H1 (cell line): Measurements from ENCODE around the gene RRAD.

Experiments used
- CBX5 ChIP-seq: fragments of 300-800, 300-1000 bp; sonication (generic); IDR thresholded peaks from 2 replicates; pipeline ENCODE4 v1.7.1; 2016; ENCODE audit warnings: antibody characterized with exemption, low read length, low read depth
- CREB1 ChIP-seq: IDR thresholded peaks from 2 replicates; pipeline ENCODE4 v1.6.1; 2012; ENCODE audit warnings: inconsistent platforms
- EGR1 ChIP-seq: IDR thresholded peaks from 2 replicates; pipeline ENCODE4 v1.6.1; 2011; ENCODE audit warnings: low read depth, low read length, borderline replicate concordance
- EP300 ChIP-seq, 2 experiments: IDR thresholded peaks; 1 replicate in 1 of 2; 2 replicates in 1 of 2; pipeline ENCODE4 v1.6.1; 2011 to 2012; ENCODE audit warnings: low read depth in 2 of 2, low read length in 2 of 2, mild to moderate bottlenecking in 2 of 2, borderline replicate concordance in 1 of 2, inconsistent platforms in 1 of 2, moderate library complexity in 1 of 2
- KDM4A ChIP-seq: IDR thresholded peaks from one replicate; pipeline ENCODE4 v1.7.1; 2012; ENCODE audit warnings: low read depth, mild to moderate bottlenecking, moderate library complexity, low read length, inconsistent platforms; ENCODE audit not compliant: severe bottlenecking
- POLR2A ChIP-seq, 2 experiments: IDR thresholded peaks; 1 replicate in 1 of 2; 2 replicates in 1 of 2; pipeline ENCODE4 v1.6.1; 2011; ENCODE audit warnings: low read depth in 2 of 2, low read length in 2 of 2, mild to moderate bottlenecking in 2 of 2; ENCODE audit errors: control extremely low read depth in 1 of 2
- POLR2AphosphoS5 ChIP-seq: IDR thresholded peaks from 2 replicates; pipeline ENCODE4 v1.6.1; 2011; ENCODE audit warnings: low read depth, low read length
- RAD21 ChIP-seq, 2 experiments: IDR thresholded peaks in 1 of 2; conservative IDR thresholded peaks in 1 of 2; 2 replicates each; pipeline ENCODE4 v1.6.1; 2011; ENCODE audit warnings: low read depth in 2 of 2, low read length in 2 of 2, improper control_type of control experiment in 1 of 2, inconsistent platforms in 1 of 2, mild to moderate bottlenecking in 1 of 2, moderate library complexity in 1 of 2
- RNF2 ChIP-seq: fragments of 200-900, 300-1000 bp; sonication (generic); IDR thresholded peaks from 2 replicates; pipeline ENCODE4 v1.7.1; 2016; ENCODE audit warnings: borderline replicate concordance, low read depth, mild to moderate bottlenecking, antibody characterized with exemption, low read length; ENCODE audit not compliant: poor library complexity, severe bottlenecking; ENCODE audit errors: missing control alignments
- RXRA ChIP-seq: IDR thresholded peaks from 2 replicates; pipeline ENCODE4 v1.6.1; 2011; ENCODE audit warnings: low read depth, mild to moderate bottlenecking, low read length, moderate library complexity; ENCODE audit not compliant: insufficient read depth
- SP1 ChIP-seq: IDR thresholded peaks from 2 replicates; pipeline ENCODE4 v1.6.1; 2011; ENCODE audit warnings: low read depth, low read length
- TF ChIP-seq, protein P1 (sequence below), 3 experiments: IDR thresholded peaks; 1 replicate in 2 of 3; 2 replicates in 1 of 3; pipeline versions ENCODE4 v1.5.1 to v1.6.1; 2011; ENCODE audit warnings: low read length in 3 of 3, mild to moderate bottlenecking in 3 of 3, inconsistent platforms in 2 of 3, low read depth in 1 of 3, moderate library complexity in 1 of 3; ENCODE audit not compliant: insufficient read depth in 1 of 3; ENCODE audit errors: control extremely low read depth in 1 of 3
- TF ChIP-seq, protein P2 (sequence below): IDR thresholded peaks from 2 replicates; pipeline ENCODE4 v1.6.1; 2012; ENCODE audit warnings: low read length, inconsistent platforms

DNA sequence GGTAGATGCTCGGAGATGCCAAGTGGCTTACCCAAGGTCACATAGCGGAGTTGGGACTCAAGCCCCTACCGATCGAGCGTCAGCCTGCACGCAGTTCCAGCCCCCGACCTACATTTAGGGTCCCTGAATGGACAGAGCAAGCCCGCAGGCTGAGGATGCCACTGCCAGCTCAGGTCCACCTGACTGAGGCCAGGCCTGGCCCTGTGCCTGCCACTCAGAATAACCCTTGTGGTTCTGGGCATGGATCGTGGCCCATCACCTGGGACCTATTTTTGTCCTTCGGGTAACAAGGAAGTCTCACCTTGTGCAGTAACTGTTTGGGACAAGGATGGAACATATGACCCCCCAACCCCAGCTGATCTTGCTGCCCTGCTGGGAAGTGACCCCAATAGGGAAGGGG lies 23.7 kb downstream of the RRAD start:
- TF ChIP-seq POLR2AphosphoS5 = no peak
- TF ChIP-seq EP300 (IDR thresholded peaks at IDR 0.05; ENCODE audit: borderline replicate concordance in 1 of 2, low read depth in 2 of 2, low read length in 2 of 2) = no peak
- TF ChIP-seq RAD21 (IDR thresholded peaks at IDR 0.05 in 1 of 2, conservative IDR thresholded peaks at IDR 0.05 in 1 of 2; ENCODE audit: low read depth in 2 of 2, low read length in 2 of 2) = no peak
- TF ChIP-seq EGR1 = no peak
- TF ChIP-seq, protein P1, sequence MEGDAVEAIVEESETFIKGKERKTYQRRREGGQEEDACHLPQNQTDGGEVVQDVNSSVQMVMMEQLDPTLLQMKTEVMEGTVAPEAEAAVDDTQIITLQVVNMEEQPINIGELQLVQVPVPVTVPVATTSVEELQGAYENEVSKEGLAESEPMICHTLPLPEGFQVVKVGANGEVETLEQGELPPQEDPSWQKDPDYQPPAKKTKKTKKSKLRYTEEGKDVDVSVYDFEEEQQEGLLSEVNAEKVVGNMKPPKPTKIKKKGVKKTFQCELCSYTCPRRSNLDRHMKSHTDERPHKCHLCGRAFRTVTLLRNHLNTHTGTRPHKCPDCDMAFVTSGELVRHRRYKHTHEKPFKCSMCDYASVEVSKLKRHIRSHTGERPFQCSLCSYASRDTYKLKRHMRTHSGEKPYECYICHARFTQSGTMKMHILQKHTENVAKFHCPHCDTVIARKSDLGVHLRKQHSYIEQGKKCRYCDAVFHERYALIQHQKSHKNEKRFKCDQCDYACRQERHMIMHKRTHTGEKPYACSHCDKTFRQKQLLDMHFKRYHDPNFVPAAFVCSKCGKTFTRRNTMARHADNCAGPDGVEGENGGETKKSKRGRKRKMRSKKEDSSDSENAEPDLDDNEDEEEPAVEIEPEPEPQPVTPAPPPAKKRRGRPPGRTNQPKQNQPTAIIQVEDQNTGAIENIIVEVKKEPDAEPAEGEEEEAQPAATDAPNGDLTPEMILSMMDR (IDR thresholded peaks at IDR 0.05; ENCODE audit: control extremely low read depth in 1 of 3, insufficient read depth in 1 of 3, low read depth in 1 of 3, low read length in 3 of 3) = no peak
- no peak for TF ChIP-seq KDM4A
- no peak for TF ChIP-seq SP1
- no peak for TF ChIP-seq RNF2
- no peak for TF ChIP-seq RXRA
- TF ChIP-seq CREB1 = no peak
- no peak for TF ChIP-seq CBX5
- TF ChIP-seq POLR2A (IDR thresholded peaks at IDR 0.05; ENCODE audit: control extremely low read depth in 1 of 2, low read depth in 2 of 2, low read length in 2 of 2) = no peak
- TF ChIP-seq, protein P2, sequence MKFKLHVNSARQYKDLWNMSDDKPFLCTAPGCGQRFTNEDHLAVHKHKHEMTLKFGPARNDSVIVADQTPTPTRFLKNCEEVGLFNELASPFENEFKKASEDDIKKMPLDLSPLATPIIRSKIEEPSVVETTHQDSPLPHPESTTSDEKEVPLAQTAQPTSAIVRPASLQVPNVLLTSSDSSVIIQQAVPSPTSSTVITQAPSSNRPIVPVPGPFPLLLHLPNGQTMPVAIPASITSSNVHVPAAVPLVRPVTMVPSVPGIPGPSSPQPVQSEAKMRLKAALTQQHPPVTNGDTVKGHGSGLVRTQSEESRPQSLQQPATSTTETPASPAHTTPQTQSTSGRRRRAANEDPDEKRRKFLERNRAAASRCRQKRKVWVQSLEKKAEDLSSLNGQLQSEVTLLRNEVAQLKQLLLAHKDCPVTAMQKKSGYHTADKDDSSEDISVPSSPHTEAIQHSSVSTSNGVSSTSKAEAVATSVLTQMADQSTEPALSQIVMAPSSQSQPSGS = no peak
